Right lobe of liver (tissue), 5 donors: Measurements from ENCODE around the gene TMEM87A. TPM values are rescaled to one million over a fixed set of nuclear protein-coding genes. Genes with fewer than 3 reads are reported as not detected.

ENCODE experiments used
- microRNA counts: library from miRNA; unstranded; fragments of <30 nt; microRNA quantifications from one replicate; lab custom pipeline; 2016
- microRNA-seq, 2 donors: library from miRNA; unstranded; fragments of <30 nt; microRNA quantifications; one replicate each; pipeline ENCODE4, GENCODE V29; 2019 to 2020
- small RNA-seq, 2 experiments: library from RNA; depleted of rRNA; stranded (forward); fragments of <200 nt; gene quantifications; one replicate each; pipeline ENCODE3, GENCODE V24; 2016
- total RNA-seq, 6 experiments: library from RNA; depleted of rRNA in 2 of 6; stranded (reverse); fragments of >200 nt in 2 of 6; fragmentation: NEBNext Ultra II Directional in 3 of 6; extraction: Animal tissue kit (Norgen Biotek cat#: 25700) in 3 of 6; gene quantifications; one replicate each; pipeline versions ENCODE4 v1.1.0 to v1.2.4, GENCODE V29; 2016 to 2023
- donor health status: DM: no; HTN: no; CAD: no.
- donor health status: DM: no; HTN: no; CAD: no.
- donor health status: DM: no; HTN: yes; CAD: no.
- donor health status: DM: no; HTN: yes; CAD: no.

TMEM87A gene
- total RNA-seq, 6 experiments from 2014 or later, result 12.9 to 22.4 (median 15.7) TPM

MicroRNAs within 50 kb of the gene (microRNA counts, 767-probe panel; counts per million panel counts)
- microRNA hsa-miR-627 (lab: Ali Mortazavi, UCI), result 237 counts per million

Small RNA genes lying within 50 kb of the gene (microRNA-seq; reads per million reads assigned to microRNA genes)
- 38.0 to 41.3 reads per million in 2 donors for gene MIR627

Small RNA genes lying within 50 kb of the gene (small RNA-seq; reads per million reads assigned to genes)
- gene MIR627, result 0 reads per million in 2 experiments

Other genes starting within 250 kb of the TMEM87A start
- not detected for gene PLA2G4D, start 178.9 kb downstream of the TMEM87A start, total RNA-seq
- gene PLA2G4F, start 116.8 kb downstream of the TMEM87A start, total RNA-seq, result not detected
- gene VPS39, start 65.1 kb downstream of the TMEM87A start, total RNA-seq, result 10 to 100 TPM; 16.6 to 32.7 (median 23.2) TPM
- gene GANC, start 232 bp downstream of the TMEM87A start, total RNA-seq, result 10 to 100 TPM; 11.4 to 37.6 (median 18.4) TPM
- gene CAPN3, start 86.1 kb upstream of the TMEM87A start, total RNA-seq, result 10 to 100 TPM in 3 of 6 experiments, 1 to 10 TPM in 3; 3.2 to 25.9 (median 13.3) TPM
- gene ZNF106, start 217.7 kb upstream of the TMEM87A start, total RNA-seq, result 10 to 100 TPM; 17.5 to 24.5 (median 20.0) TPM
- 10 to 100 TPM; 20.7 to 30.9 (median 26.9) TPM for gene SNAP23, start 222.2 kb upstream of the TMEM87A start, total RNA-seq